H1 (cell line): ENCODE data around the gene PLIN4. TPM values are rescaled to one million over a fixed set of nuclear protein-coding genes. Genes with fewer than 3 reads are reported as not detected.

Experiments used
- CTCF ChIA-PET: fragments of 300-600 bp; sonication (Branson Sonifier 250); formaldehyde crosslinking; loops from one replicate; lab custom pipeline; 2021; ENCODE audit not compliant: partially characterized antibody; lab: Charles Lee
- POLR2A ChIA-PET: fragments of 300-600 bp; sonication (Branson Sonifier 250); formaldehyde crosslinking; loops from one replicate; lab custom pipeline; 2021; ENCODE audit warnings: inconsistent platforms; ENCODE audit not compliant: partially characterized antibody; lab: Charles Lee
- DNase-seq, 2 experiments: peaks; one replicate each; pipeline versions ENCODE4 v3.0.0 to v3.0.0-alpha.2; 2010 to 2022; ENCODE audit warnings: low spot score in 2 of 2, low read depth in 1 of 2, mixed read lengths in 1 of 2
- FAIRE-seq: peaks from 2 replicates; lab custom pipeline; 2011; peaks lifted over from hg19 to GRCh38; lab: Jason Lieb, UNC
- H2AFZ ChIP-seq: 2 replicates; pipeline ENCODE4 v1.8.1; 2012; ENCODE audit warnings: low read length, inconsistent platforms
- H2AK5ac ChIP-seq: 2 replicates; pipeline ENCODE4 v1.6.1; 2013; ENCODE audit warnings: low read depth, low read length
- H2BK120ac ChIP-seq: replicated peaks from 2 replicates; pipeline ENCODE3; 2013; ENCODE audit warnings: low read depth, low read length, inconsistent platforms
- H2BK12ac ChIP-seq: 2 replicates; pipeline ENCODE4 v1.6.1; 2013; ENCODE audit warnings: low read depth, low read length
- H2BK15ac ChIP-seq: 2 replicates; pipeline ENCODE4 v1.6.1; 2013; ENCODE audit warnings: low read length
- H2BK20ac ChIP-seq: 2 replicates; pipeline ENCODE4 v1.6.1; 2013; ENCODE audit warnings: low read length
- H2BK5ac ChIP-seq: 2 replicates; pipeline ENCODE4 v1.6.1; 2013; ENCODE audit warnings: low read depth, low read length
- H3K14ac ChIP-seq: 2 replicates; pipeline ENCODE4 v1.6.1; 2013; ENCODE audit warnings: inconsistent platforms; ENCODE audit not compliant: insufficient read length
- H3K18ac ChIP-seq: 2 replicates; pipeline ENCODE4 v1.6.1; 2013; ENCODE audit warnings: low read length; ENCODE audit errors: extremely low read depth
- H3K23ac ChIP-seq: 2 replicates; pipeline ENCODE4 v1.6.1; 2013; ENCODE audit warnings: inconsistent platforms; ENCODE audit not compliant: insufficient read length
- H3K23me2 ChIP-seq: 2 replicates; pipeline ENCODE4 v1.6.1; 2013; ENCODE audit warnings: low read depth, low read length
- H3K27ac ChIP-seq: 2 replicates; pipeline ENCODE4 v1.6.1; 2011; ENCODE audit warnings: low read depth, low read length, inconsistent platforms
- H3K27me3 ChIP-seq, 4 experiments: replicated peaks in 1 of 4; 1 replicate in 1 of 4; 2 replicates in 3 of 4; pipeline versions ENCODE4 v1.6.1 to v1.8.1; 2011 to 2013; ENCODE audit warnings: low read length in 3 of 4, mild to moderate bottlenecking in 3 of 4, inconsistent platforms in 2 of 4, mixed read lengths in 2 of 4, moderate library complexity in 1 of 4; ENCODE audit not compliant: control insufficient read depth in 3 of 4, insufficient read depth in 3 of 4; ENCODE audit errors: extremely low read depth in 1 of 4
- H3K36me3 ChIP-seq, 4 experiments: 2 replicates each; pipeline versions ENCODE4 v1.6.1 to v1.8.1; 2011 to 2013; ENCODE audit warnings: mild to moderate bottlenecking in 4 of 4, low read length in 3 of 4, moderate library complexity in 2 of 4, control low read depth in 1 of 4, inconsistent platforms in 1 of 4; ENCODE audit not compliant: insufficient read depth in 4 of 4, control insufficient read depth in 2 of 4
- H3K4ac ChIP-seq: replicated peaks from 2 replicates; pipeline ENCODE3; 2013; ENCODE audit warnings: low read length, low read depth, mixed read lengths, inconsistent platforms; ENCODE audit not compliant: insufficient read length
- H3K4me1 ChIP-seq, 4 experiments: replicated peaks in 1 of 4; 1 replicate in 1 of 4; 2 replicates in 3 of 4; pipeline versions ENCODE4 v1.6.1 to v1.8.1; 2011 to 2013; ENCODE audit warnings: low read length in 3 of 4, inconsistent platforms in 2 of 4, mixed read lengths in 1 of 4; ENCODE audit not compliant: insufficient read depth in 4 of 4, control insufficient read depth in 3 of 4
- H3K4me2 ChIP-seq, 2 experiments: 2 replicates each; pipeline versions ENCODE4 v1.6.1 to v1.8.1; 2011 to 2013; ENCODE audit warnings: low read depth in 2 of 2, low read length in 2 of 2, control low read depth in 1 of 2, inconsistent platforms in 1 of 2, mild to moderate bottlenecking in 1 of 2; ENCODE audit not compliant: insufficient read depth in 1 of 2
- H3K4me3 ChIP-seq, 4 experiments: fragments of 200-600, 300-600 bp in 1 of 4; sonication (generic), shearing (Covaris generic), sonication (Bioruptor Twin) in 1 of 4; 2 replicates each; pipeline versions ENCODE4 v1.5.1 to v1.8.1; 2011 to 2016; ENCODE audit warnings: low read length in 4 of 4, low read depth in 3 of 4, control low read depth in 2 of 4, inconsistent platforms in 2 of 4, mild to moderate bottlenecking in 2 of 4, mixed read lengths in 1 of 4, moderate library complexity in 1 of 4; ENCODE audit not compliant: insufficient read depth in 2 of 4; ENCODE audit errors: extremely low read depth in 1 of 4
- H3K56ac ChIP-seq: replicated peaks from 2 replicates; pipeline ENCODE3; 2013; ENCODE audit warnings: low read depth, mild to moderate bottlenecking, mixed read lengths, low read length, inconsistent platforms; ENCODE audit not compliant: insufficient read length
- H3K79me1 ChIP-seq: 2 replicates; pipeline ENCODE4 v1.6.1; 2013; ENCODE audit warnings: low read depth, low read length, control low read depth
- H3K79me2 ChIP-seq, 2 experiments: 2 replicates each; pipeline versions ENCODE4 v1.6.1 to v1.8.1; 2012 to 2013; ENCODE audit warnings: low read length in 2 of 2, mild to moderate bottlenecking in 2 of 2, inconsistent platforms in 1 of 2; ENCODE audit not compliant: insufficient read depth in 2 of 2, control insufficient read depth in 1 of 2
- H3K9ac ChIP-seq, 4 experiments: replicated peaks in 1 of 4; 1 replicate in 1 of 4; 2 replicates in 3 of 4; pipeline versions ENCODE4 v1.6.1 to v1.8.1; 2011 to 2013; ENCODE audit warnings: low read depth in 3 of 4, low read length in 3 of 4, control low read depth in 2 of 4, mild to moderate bottlenecking in 2 of 4, moderate library complexity in 2 of 4, inconsistent platforms in 1 of 4; ENCODE audit errors: extremely low read depth in 1 of 4
- H3K9me3 ChIP-seq, 2 experiments: 2 replicates each; pipeline versions ENCODE4 v1.6.1 to v1.8.1; 2012 to 2013; ENCODE audit warnings: mild to moderate bottlenecking in 2 of 2, moderate library complexity in 2 of 2, control low read depth in 1 of 2, inconsistent platforms in 1 of 2, low read depth in 1 of 2, low read length in 1 of 2, mixed read lengths in 1 of 2; ENCODE audit not compliant: insufficient read depth in 2 of 2
- H4K20me1 ChIP-seq, 2 experiments: replicated peaks in 1 of 2; 2 replicates each; pipeline versions ENCODE3 to v1.8.1; 2011 to 2013; ENCODE audit warnings: inconsistent platforms in 2 of 2, low read length in 2 of 2, mild to moderate bottlenecking in 1 of 2; ENCODE audit not compliant: insufficient read depth in 2 of 2, control insufficient read depth in 1 of 2
- H4K5ac ChIP-seq: 2 replicates; pipeline ENCODE4 v1.6.1; 2013; ENCODE audit warnings: low read length, low read depth, mixed read lengths, inconsistent platforms; ENCODE audit not compliant: insufficient read length
- H4K8ac ChIP-seq: 2 replicates; pipeline ENCODE4 v1.8.0; 2013; ENCODE audit warnings: mild to moderate bottlenecking, moderate library complexity, low read length, inconsistent platforms; ENCODE audit not compliant: insufficient read depth; ENCODE audit errors: extremely low read depth
- H4K91ac ChIP-seq: replicated peaks from 2 replicates; pipeline ENCODE3; 2013; ENCODE audit warnings: low read length, mixed read lengths, inconsistent platforms; ENCODE audit not compliant: insufficient read length
- ATF3 ChIP-seq: IDR thresholded peaks from 2 replicates; pipeline ENCODE4 v1.6.1; 2011; ENCODE audit warnings: low read depth, mild to moderate bottlenecking, low read length; ENCODE audit not compliant: insufficient read depth
- EP300 ChIP-seq, 2 experiments: IDR thresholded peaks; 1 replicate in 1 of 2; 2 replicates in 1 of 2; pipeline ENCODE4 v1.6.1; 2011 to 2012; ENCODE audit warnings: low read depth in 2 of 2, low read length in 2 of 2, mild to moderate bottlenecking in 2 of 2, borderline replicate concordance in 1 of 2, inconsistent platforms in 1 of 2, moderate library complexity in 1 of 2
- KDM5A ChIP-seq: fragments of 200-600 bp; IDR thresholded peaks from 2 replicates; pipeline ENCODE4 v1.7.1; 2012; ENCODE audit warnings: mild to moderate bottlenecking, low read length, inconsistent platforms, mixed read lengths
- SAP30 ChIP-seq: fragments of 300-600 bp; sonication (generic); IDR thresholded peaks from 2 replicates; pipeline ENCODE4 v1.7.1; 2012; ENCODE audit warnings: low read length, moderate library complexity, mild to moderate bottlenecking, inconsistent platforms; ENCODE audit not compliant: insufficient read depth, insufficient replicate concordance
- SP1 ChIP-seq: IDR thresholded peaks from 2 replicates; pipeline ENCODE4 v1.6.1; 2011; ENCODE audit warnings: low read depth, low read length
- TAF1 ChIP-seq: IDR thresholded peaks from 2 replicates; pipeline ENCODE4 v1.6.1; 2011; ENCODE audit warnings: mild to moderate bottlenecking, low read depth, low read length
- TAF7 ChIP-seq: optimal IDR thresholded peaks from 2 replicates; pipeline ENCODE3; 2011; ENCODE audit warnings: low read depth, mild to moderate bottlenecking, inconsistent platforms, low read length, moderate library complexity, borderline replicate concordance
- WGBS, 2 experiments: shearing (Covaris generic) in 1 of 2; methylation state at CpG; one replicate each; pipeline versions ENCODE4 v1.1.6 to v1.1.7; 2013 to 2015; ENCODE audit warnings: low lambda C conversion rate in 2 of 2, mixed read lengths in 2 of 2, inconsistent platforms in 1 of 2, low coverage in 1 of 2, missing lambda C conversion rate in 1 of 2; ENCODE audit not compliant: insufficient replicate concordance in 2 of 2, insufficient coverage in 1 of 2, insufficient read length in 1 of 2; ENCODE audit errors: extremely low coverage in 1 of 2, missing lambda C conversion rate in 1 of 2; 5-methylcytosine and 5-hydroxymethylcytosine counted together
- polyA plus RNA-seq, 7 experiments: library from polyadenylated mRNA; depleted of rRNA in 3 of 7; stranded (reverse) in 5 of 7; unstranded in 2 of 7; fragments of >200 nt in 5 of 7; fragments of 200-250 nt in 2 of 7; gene quantifications; 1 replicate in 5 of 7; 2 replicates in 1 of 7; 4 replicates in 1 of 7; pipeline versions ENCODE4 v1.2.1 to v1.2.3, GENCODE V29; 2011 to 2013; ENCODE audit warnings: missing spikeins in 2 of 7, mixed read lengths in 2 of 7
- total RNA-seq: library from RNA; stranded (reverse); fragmentation: NEBNext Ultra II Directional; extraction: Animal tissue kit (Norgen Biotek cat#: 25700); gene quantifications from 2 replicates; pipeline ENCODE4 v1.2.1, GENCODE V29; 2021
- TF ChIP-seq, protein P1 (sequence below): IDR thresholded peaks from 2 replicates; pipeline ENCODE4 v1.6.1; 2012; ENCODE audit warnings: low read length, inconsistent platforms

The PLIN4 gene
- total and polyA plus RNA-seq, 2 of the 8 experiments (the other 6 are each of a cell fraction or from before 2014, with no cell fraction given): 0.35 to 0.45 TPM

DNA sequence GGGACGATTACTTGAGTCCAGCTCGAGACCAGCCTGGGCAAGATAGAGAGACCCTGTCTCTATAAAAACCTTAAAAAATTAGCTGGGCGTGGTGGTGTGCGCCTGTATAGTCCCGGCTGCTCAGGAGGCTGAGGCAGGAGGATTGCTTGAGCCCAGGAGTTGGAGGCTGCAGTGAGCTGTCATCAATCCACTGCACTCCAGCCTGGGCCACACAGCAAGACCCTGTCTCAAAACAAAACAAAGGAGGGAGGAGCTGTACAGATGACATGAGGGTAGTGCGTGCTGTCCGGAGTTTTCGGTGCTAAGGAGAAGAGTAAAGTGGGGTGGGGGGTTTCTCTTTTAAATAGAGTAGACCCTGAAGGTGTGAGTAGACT lies 23.6 kb downstream of the PLIN4 start:
- Histone ChIP-seq H3K27me3 (no peaks in the 10 kb centered on the region; a peak in 1 of 7 replicates), H3K23ac (no peak overlapping the region), H4K91ac (no peak overlapping the region), H2BK12ac (no peak overlapping the region), H3K4me2 (no peak overlapping the region), H3K79me1 (peaks cover 6% of the 10 kb centered on the region), H3K79me2 (0 out of 4 replicates have a peak, but pooled peaks cover 0 to 3% of the 10 kb centered on the region in 2 experiments), H4K20me1 (peaks cover 7 to 17% of the 10 kb centered on the region in 2 experiments), H2BK5ac (no peak overlapping the region), H4K5ac (no peak overlapping the region), H3K14ac (no peak overlapping the region), H2AK5ac (no peak overlapping the region), H3K18ac (no peak overlapping the region), H3K27ac (no peak overlapping the region), H3K36me3 (peaks cover 14 to 74% (median 55%) of the 10 kb centered on the region in 4 experiments), H3K23me2 (peaks cover 10% of the 10 kb centered on the region; the same call in 1 of the 2 replicates), H3K4ac (no peak overlapping the region), H3K4me1 (no peaks in the 10 kb centered on the region), H2BK15ac (no peak overlapping the region), H2AFZ (no peak overlapping the region), H3K56ac (no peak overlapping the region), H3K9me3 (no peaks in the 10 kb centered on the region), H2BK120ac (no peak overlapping the region), H3K9ac (no peak overlapping the region), H4K8ac (no peak overlapping the region), H3K4me3 (no peak overlapping the region), H2BK20ac (no peak overlapping the region)
- DNase-seq: no peak
- TF ChIP-seq TAF7 (no peak), SP1 (no peak), KDM5A (no peak), ATF3 (no peak), TAF1 (no peak), EP300 (IDR thresholded peaks at IDR 0.05; ENCODE audit: borderline replicate concordance in 1 of 2, low read depth in 2 of 2, low read length in 2 of 2) (no peak), SAP30 (no peak)
- TF ChIP-seq, protein P1, sequence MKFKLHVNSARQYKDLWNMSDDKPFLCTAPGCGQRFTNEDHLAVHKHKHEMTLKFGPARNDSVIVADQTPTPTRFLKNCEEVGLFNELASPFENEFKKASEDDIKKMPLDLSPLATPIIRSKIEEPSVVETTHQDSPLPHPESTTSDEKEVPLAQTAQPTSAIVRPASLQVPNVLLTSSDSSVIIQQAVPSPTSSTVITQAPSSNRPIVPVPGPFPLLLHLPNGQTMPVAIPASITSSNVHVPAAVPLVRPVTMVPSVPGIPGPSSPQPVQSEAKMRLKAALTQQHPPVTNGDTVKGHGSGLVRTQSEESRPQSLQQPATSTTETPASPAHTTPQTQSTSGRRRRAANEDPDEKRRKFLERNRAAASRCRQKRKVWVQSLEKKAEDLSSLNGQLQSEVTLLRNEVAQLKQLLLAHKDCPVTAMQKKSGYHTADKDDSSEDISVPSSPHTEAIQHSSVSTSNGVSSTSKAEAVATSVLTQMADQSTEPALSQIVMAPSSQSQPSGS: no peak
- no peak for FAIRE-seq
- WGBS, 2 experiments: 100% methylated on average over 7 of the region's 8 CpGs; no CpG with 5 or more reads in 1 of the 2 experiments
- ChIA-PET CTCF (interaction anchor here (0.6 to 2.7 kb wide), 3 partner anchors 20 to 30 kb away, joined by 3 to 13 read pairs (median 3); no protein-coding TSS in a partner anchor), POLR2A (interaction anchor here (0.6 to 3.8 kb wide), 7 partner anchors 9 to 47 kb away, joined by 3 to 19 read pairs (median 4); no protein-coding TSS in a partner anchor)
